ENCODE results near the gene DDR2. TPM values are rescaled to one million over a fixed set of nuclear protein-coding genes. Genes with fewer than 3 reads are reported as not detected.

Gene DDR2
- total and polyA plus RNA-seq, 2 of the 4 experiments (the other 2 are of a cell fraction): 66.1 to 245 TPM

GRCh38 chr1:162701286-162701685 lies 69.0 kb downstream of the DDR2 start:
- no peak overlapping the region for H2BK20ac ChIP-seq (ENCODE audit: low read depth, low read length)
- H3K9ac ChIP-seq (ENCODE audit: low read depth, low read length): no peak overlapping the region
- no peak overlapping the region for H3K4ac ChIP-seq (ENCODE audit: low read depth, low read length)
- DNase-seq: no peak
- peaks cover 26% of the 10 kb centered on the region for H3K9me1 ChIP-seq (ENCODE audit: insufficient read depth, low read length)
- no peak overlapping the region for H2AFZ ChIP-seq (replicated peaks; ENCODE audit: low read length, poor library complexity)
- H3K23ac ChIP-seq (ENCODE audit: low read depth, low read length): peak overlapping the region; percentile 17; the same call in 1 of the 2 replicates
- no peaks in the 10 kb centered on the region for H3K27me3 ChIP-seq (ENCODE audit: control insufficient read depth, insufficient read depth, low read length)
- H3K18ac ChIP-seq (ENCODE audit: low read depth, low read length): no peak overlapping the region
- no peak overlapping the region for H2BK15ac ChIP-seq (ENCODE audit: low read depth, low read length)
- no peak overlapping the region for H2AK9ac ChIP-seq (replicated peaks; ENCODE audit: low read depth, low read length, poor library complexity)
- in situ Hi-C loops (cut with MboI; ENCODE audit: low sequenced_read_pairs): no loop called here
- TF ChIP-seq SMC3 (IDR thresholded peaks at IDR 0.05; ENCODE audit: low read depth, low read length): no peak
- no peak for TF ChIP-seq USF2 (IDR thresholded peaks at IDR 0.05; ENCODE audit: low read depth, low read length)
- TF ChIP-seq MXI1 (IDR thresholded peaks at IDR 0.05; ENCODE audit: borderline replicate concordance, low read depth, low read length): no peak
- no peak for TF ChIP-seq RFX5 (IDR thresholded peaks at IDR 0.05; ENCODE audit: low read depth, low read length)
- TF ChIP-seq NFE2L2 (IDR thresholded peaks at IDR 0.05; ENCODE audit: low read depth, low read length): no peak
- no peak for TF ChIP-seq MAZ (IDR thresholded peaks at IDR 0.05; ENCODE audit: borderline replicate concordance, low read depth, low read length)
- no peak overlapping the region for H2BK120ac ChIP-seq (ENCODE audit: low read depth, low read length)
- H3K27ac ChIP-seq (ENCODE audit: insufficient read depth, low read length): no peak overlapping the region
- ATAC-seq (ENCODE audit: low read depth): no peak
- dilution Hi-C loops (cut with HindIII; ENCODE audit: low sequenced_read_pairs, unreplicated experiment): no loop called here
- no peak overlapping the region for H4K5ac ChIP-seq (ENCODE audit: low read depth, low read length)
- peaks cover 70 to 96% of the 10 kb centered on the region in 2 experiments for H3K79me1 ChIP-seq (ENCODE audit: low read depth in 1 of 2, low read length in 2 of 2)
- no peak overlapping the region for H2AK5ac ChIP-seq (ENCODE audit: low read depth, low read length)
- BruUV-seq (replicated peaks): no TSS peak
- H3K9me3 ChIP-seq (ENCODE audit: control insufficient read depth, insufficient read depth, low read length): no peaks in the 10 kb centered on the region
- no peak overlapping the region for H4K8ac ChIP-seq (ENCODE audit: low read depth in 2 of 2, low read length in 2 of 2)
- ChIA-PET CTCF (interaction anchor here (0.6 to 0.8 kb wide), 3 partner anchors 12 to 703 kb away, joined by 3 to 4 read pairs (median 3); no protein-coding TSS in a partner anchor), POLR2A (ENCODE audit: unreplicated experiment) (no interaction called here)
- peaks cover 74% of the 10 kb centered on the region; the same call in 1 of the 2 replicates for H4K20me1 ChIP-seq (ENCODE audit: insufficient read depth, low read length)
- intact Hi-C loops (cut with micrococcal nuclease): no loop called here
- no peak overlapping the region for H3K4me2 ChIP-seq (ENCODE audit: low read depth, low read length)
- H3K4me3 ChIP-seq (ENCODE audit: insufficient read depth, low read depth, low read length): no peak overlapping the region
- H4K91ac ChIP-seq (ENCODE audit: insufficient read depth, low read depth, low read length): no peak overlapping the region
- no peak overlapping the region for H2BK5ac ChIP-seq (ENCODE audit: low read depth, low read length, poor library complexity, severe bottlenecking)
- H3K14ac ChIP-seq (replicated peaks; ENCODE audit: low read depth, low read length): no peak overlapping the region; the same call in 1 of the 2 replicates
- peaks cover 19% of the 10 kb centered on the region for H3K36me3 ChIP-seq (ENCODE audit: control insufficient read depth, insufficient read depth, low read length)
- H3K4me1 ChIP-seq (ENCODE audit: control insufficient read depth, insufficient read depth, low read length): peaks cover 19% of the 10 kb centered on the region
- WGBS, 2 experiments (ENCODE audit: extremely low coverage in 2 of 2, insufficient read length in 1 of 2): 100% methylated on average over 1 of the region's 1 CpG; no CpG with 5 or more reads in 1 of the 2 experiments
- H3K56ac ChIP-seq (ENCODE audit: extremely low read depth, insufficient read depth, low read length): no peak overlapping the region

All from IMR-90 (cell line).